Uterus (tissue), 4 donors: ENCODE results near the gene CSGALNACT2. TPM values are rescaled to one million over a fixed set of nuclear protein-coding genes. Genes with fewer than 3 reads are reported as not detected.

Experiments
- DNase-seq, 2 donors: peaks; one replicate each; pipeline ENCODE4 v3.0.0-alpha.2; 2019 to 2020
- H3K27ac ChIP-seq, 2 donors: fragments of 200-600 bp; sonication (generic); 1 replicate in 1 of 2; 2 replicates in 1 of 2; pipeline ENCODE4 v1.5.1; 2016 to 2018
- H3K27me3 ChIP-seq, 2 donors: fragments of 200-600 bp; sonication (generic); one replicate each; pipeline ENCODE4 v1.5.1; 2018 to 2019; ENCODE audit warnings: control low read depth in 1 of 2
- H3K36me3 ChIP-seq, 2 donors: fragments of 200-600 bp; sonication (generic); one replicate each; pipeline ENCODE4 v1.5.1; 2019; ENCODE audit warnings: control low read depth in 1 of 2
- H3K4me1 ChIP-seq, 2 donors: fragments of 200-600 bp; sonication (generic); one replicate each; pipeline ENCODE4 v1.5.1; 2018 to 2019; ENCODE audit warnings: control low read depth in 1 of 2
- H3K4me3 ChIP-seq, 2 donors: fragments of 200-600 bp; sonication (generic); 1 replicate in 1 of 2; 2 replicates in 1 of 2; pipeline ENCODE4 v1.5.1; 2018 to 2019; ENCODE audit warnings: mild to moderate bottlenecking in 1 of 2
- H3K9me3 ChIP-seq, 2 donors: fragments of 200-600 bp; sonication (generic); one replicate each; pipeline ENCODE4 v1.5.1; 2019; ENCODE audit warnings: control low read depth in 1 of 2
- POLR2A ChIP-seq, 2 donors: fragments of 450-650 bp; IDR thresholded peaks; one replicate each; pipeline ENCODE4 v1.6.1; 2016; ENCODE audit warnings: antibody characterized with exemption in 2 of 2, mild to moderate bottlenecking in 1 of 2, moderate library complexity in 1 of 2
- intact Hi-C: fragments of 100-400 bp; cut with DNase I; formaldehyde crosslinking; loops from one replicate; pipeline ENCODE4 v1.15.1; 2023; ENCODE audit warnings: low total_unique reads
- total RNA-seq, 4 donors: library from RNA; depleted of rRNA in 3 of 4; stranded (reverse); fragments of >200 nt in 3 of 4; gene quantifications; one replicate each; pipeline versions ENCODE4 v1.1.0 to v1.2.4, GENCODE V29; 2014 to 2023
- TF ChIP-seq, protein P1 (sequence below), 4 experiments: fragments of 200-600 bp in 2 of 4; fragments of 450-650 bp in 2 of 4; sonication (generic) in 2 of 4; IDR thresholded peaks; one replicate each; pipeline ENCODE4 v1.5.1; 2016 to 2019; ENCODE audit warnings: antibody characterized with exemption in 4 of 4, mild to moderate bottlenecking in 2 of 4, moderate library complexity in 1 of 4
- donor health status: DM: yes; HTN: yes; CAD: no.

CSGALNACT2 gene
- total RNA-seq, 4 donors from 2014 or later: 18.4 to 43.7 (median 25.1) TPM

DNA sequence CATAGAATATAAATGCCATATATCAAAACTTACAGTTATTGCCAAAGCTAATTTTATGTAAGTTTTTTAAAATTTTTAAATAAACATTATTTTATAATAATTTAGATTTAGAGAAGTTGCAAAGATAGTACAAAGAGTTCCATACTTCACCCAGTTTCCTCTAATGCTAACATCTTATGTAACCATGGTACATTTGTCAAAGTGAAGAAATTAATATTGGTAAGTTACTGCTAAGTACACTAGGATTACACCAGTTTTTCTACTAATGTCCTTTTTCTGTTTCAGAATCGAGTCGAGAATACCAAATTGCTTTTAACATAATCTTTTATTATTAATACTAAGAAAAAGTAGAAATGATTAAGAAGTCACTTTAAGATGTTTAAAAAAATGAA, 29.2 kb downstream of the CSGALNACT2 start:
- intact Hi-C loops: no loop called here
- H3K4me3 ChIP-seq: no peak overlapping the region
- DNase-seq: no peak
- no peak overlapping the region for H3K27ac ChIP-seq
- no peaks in the 10 kb centered on the region for H3K36me3 ChIP-seq
- H3K9me3 ChIP-seq: no peaks in the 10 kb centered on the region
- H3K4me1 ChIP-seq: no peaks in the 10 kb centered on the region
- TF ChIP-seq POLR2A (IDR thresholded peaks at IDR 0.05): no peak
- TF ChIP-seq, protein P1, sequence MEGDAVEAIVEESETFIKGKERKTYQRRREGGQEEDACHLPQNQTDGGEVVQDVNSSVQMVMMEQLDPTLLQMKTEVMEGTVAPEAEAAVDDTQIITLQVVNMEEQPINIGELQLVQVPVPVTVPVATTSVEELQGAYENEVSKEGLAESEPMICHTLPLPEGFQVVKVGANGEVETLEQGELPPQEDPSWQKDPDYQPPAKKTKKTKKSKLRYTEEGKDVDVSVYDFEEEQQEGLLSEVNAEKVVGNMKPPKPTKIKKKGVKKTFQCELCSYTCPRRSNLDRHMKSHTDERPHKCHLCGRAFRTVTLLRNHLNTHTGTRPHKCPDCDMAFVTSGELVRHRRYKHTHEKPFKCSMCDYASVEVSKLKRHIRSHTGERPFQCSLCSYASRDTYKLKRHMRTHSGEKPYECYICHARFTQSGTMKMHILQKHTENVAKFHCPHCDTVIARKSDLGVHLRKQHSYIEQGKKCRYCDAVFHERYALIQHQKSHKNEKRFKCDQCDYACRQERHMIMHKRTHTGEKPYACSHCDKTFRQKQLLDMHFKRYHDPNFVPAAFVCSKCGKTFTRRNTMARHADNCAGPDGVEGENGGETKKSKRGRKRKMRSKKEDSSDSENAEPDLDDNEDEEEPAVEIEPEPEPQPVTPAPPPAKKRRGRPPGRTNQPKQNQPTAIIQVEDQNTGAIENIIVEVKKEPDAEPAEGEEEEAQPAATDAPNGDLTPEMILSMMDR (IDR thresholded peaks at IDR 0.05): no peak
- no peaks in the 10 kb centered on the region for H3K27me3 ChIP-seq

DNA sequence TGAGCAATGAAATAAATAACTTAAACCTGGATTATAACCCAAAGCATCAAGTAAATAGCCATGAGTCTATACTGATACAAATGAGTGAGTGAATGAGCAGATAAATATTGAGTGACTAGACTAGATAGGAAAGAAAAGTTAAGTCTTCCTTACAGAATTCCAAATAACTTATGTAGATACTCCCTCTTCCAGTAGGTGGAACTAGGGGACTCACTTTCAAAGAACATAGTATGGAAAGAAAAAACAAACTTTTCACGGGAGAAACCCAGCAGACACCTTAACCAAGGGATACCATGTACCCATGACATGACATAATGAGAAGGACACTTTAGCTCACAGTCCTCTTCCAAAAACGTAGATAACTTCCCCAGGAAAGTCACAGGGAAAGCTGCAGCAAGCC, 32.2 kb downstream of the CSGALNACT2 start:
- H3K4me3 ChIP-seq: no peak overlapping the region
- no peaks in the 10 kb centered on the region for H3K9me3 ChIP-seq
- intact Hi-C loops: no loop called here
- H3K27ac ChIP-seq: no peak overlapping the region
- no peaks in the 10 kb centered on the region for H3K27me3 ChIP-seq
- no peaks in the 10 kb centered on the region for H3K36me3 ChIP-seq
- no peaks in the 10 kb centered on the region for H3K4me1 ChIP-seq
- DNase-seq: no peak
- no peak for TF ChIP-seq POLR2A (IDR thresholded peaks at IDR 0.05)
- TF ChIP-seq, protein P1 (IDR thresholded peaks at IDR 0.05): no peak

DNA sequence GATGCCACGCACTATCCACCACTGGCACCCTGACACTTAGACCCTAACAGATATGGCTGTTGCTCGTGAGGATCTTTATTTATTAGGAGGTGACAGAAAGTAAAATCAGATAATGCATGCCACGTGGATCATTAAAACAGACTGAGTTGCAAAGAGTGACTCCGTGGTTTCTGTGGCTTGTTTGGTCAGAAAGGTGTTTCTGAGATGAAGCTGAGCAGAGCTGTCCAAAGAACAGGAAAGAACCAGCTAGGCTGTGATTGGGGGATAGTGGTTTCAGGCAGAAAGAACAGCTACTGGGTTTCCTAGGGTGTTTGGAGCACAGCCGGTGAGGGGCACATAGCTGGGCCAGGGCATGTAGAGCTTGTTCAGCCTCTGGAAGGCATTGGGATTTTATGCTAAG, 34.4 kb downstream of the CSGALNACT2 start:
- H3K4me3 ChIP-seq: no peak overlapping the region
- DNase-seq: no peak
- no peaks in the 10 kb centered on the region for H3K9me3 ChIP-seq
- no peaks in the 10 kb centered on the region for H3K27me3 ChIP-seq
- H3K27ac ChIP-seq: no peak overlapping the region
- intact Hi-C loops: no loop called here
- no peak for TF ChIP-seq POLR2A (IDR thresholded peaks at IDR 0.05)
- TF ChIP-seq, protein P1 (IDR thresholded peaks at IDR 0.05): no peak
- no peaks in the 10 kb centered on the region for H3K4me1 ChIP-seq
- no peaks in the 10 kb centered on the region for H3K36me3 ChIP-seq

- no peak for DNase-seq
Observed at GRCh38 chr10:43173120-43173519, 34.9 kb downstream of the CSGALNACT2 start.

DNA sequence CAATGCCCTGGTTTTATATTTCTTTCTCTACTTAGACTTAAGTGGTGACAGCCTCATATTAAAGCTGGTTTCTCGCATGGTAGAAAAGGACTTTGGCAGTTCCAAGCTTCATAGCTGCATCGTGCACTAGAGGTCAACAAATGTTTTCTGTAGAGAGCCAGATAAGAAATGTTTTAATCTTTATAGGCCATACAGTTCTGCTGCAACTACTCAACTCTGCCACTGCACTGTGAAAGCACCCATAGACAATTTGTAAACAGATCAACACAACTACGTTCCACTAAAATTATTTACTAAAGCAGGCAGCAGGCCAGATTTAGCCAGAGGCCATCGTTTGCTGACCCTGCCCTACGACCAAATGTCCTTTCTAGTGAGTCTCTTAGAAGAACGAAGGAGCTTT, 36.7 kb downstream of the CSGALNACT2 start:
- H3K4me3 ChIP-seq: no peak overlapping the region
- no peaks in the 10 kb centered on the region for H3K4me1 ChIP-seq
- intact Hi-C loops: no loop called here
- peaks cover 0 to 4% of the 10 kb centered on the region in 2 donors for H3K9me3 ChIP-seq
- no peak overlapping the region for H3K27ac ChIP-seq
- TF ChIP-seq, protein P1 (IDR thresholded peaks at IDR 0.05): no peak
- no peak for TF ChIP-seq POLR2A (IDR thresholded peaks at IDR 0.05)
- H3K27me3 ChIP-seq: no peaks in the 10 kb centered on the region
- DNase-seq: no peak
- H3K36me3 ChIP-seq: no peaks in the 10 kb centered on the region

More at GRCh38 chr10:43173120-43173519, 34.9 kb downstream of the CSGALNACT2 start:
- Histone ChIP-seq H3K27me3 (no peaks in the 10 kb centered on the region), H3K4me1 (no peaks in the 10 kb centered on the region), H3K36me3 (no peaks in the 10 kb centered on the region), H3K27ac (no peak overlapping the region), H3K4me3 (no peak overlapping the region), H3K9me3 (no peaks in the 10 kb centered on the region)
- intact Hi-C loops: no loop called here
- no peak for TF ChIP-seq POLR2A (IDR thresholded peaks at IDR 0.05)
- TF ChIP-seq, protein P1 (IDR thresholded peaks at IDR 0.05): no peak
